Measurements from ENCODE around the gene MORF4L2. TPM values are rescaled to one million over a fixed set of nuclear protein-coding genes. Genes with fewer than 3 reads are reported as not detected.

The MORF4L2 gene
- total RNA-seq, 4 donors from 2014 or later, result 171 to 235 (median 185) TPM

DNA sequence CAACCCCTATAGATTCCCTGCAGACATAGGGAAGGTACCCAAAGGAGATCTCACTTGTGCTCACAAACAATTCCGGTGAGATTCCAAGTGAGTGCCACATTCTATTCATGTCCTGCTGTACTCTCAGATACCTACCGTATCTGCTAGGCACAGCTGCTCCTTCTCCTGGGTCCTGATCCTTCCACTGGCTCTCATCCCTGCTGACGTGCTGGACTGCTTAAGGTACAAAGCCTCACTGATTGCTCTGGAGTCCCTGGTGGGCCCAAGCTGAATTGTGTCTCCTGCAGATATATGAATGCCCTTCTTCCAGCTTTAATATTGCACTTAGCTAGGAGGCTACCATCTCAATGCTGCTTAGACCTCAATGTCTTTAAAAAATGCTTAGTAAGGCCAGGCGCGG, 55.4 kb downstream of the MORF4L2 start:
- WGBS, 2 donors (ENCODE audit: low coverage in 1 of 2), result 81% methylated on average over 5 of the region's 5 CpGs; no CpG with 5 or more reads in 1 of the 2 donors
- Histone ChIP-seq H3K27ac (no peak overlapping the region), H3K4me1 (peaks cover 0 to 3% (median 0%) of the 10 kb centered on the region in 4 donors), H3K27me3 (no peaks in the 10 kb centered on the region), H3K4me3 (no peak overlapping the region), H3K36me3 (no peaks in the 10 kb centered on the region), H3K9me3 (no peaks in the 10 kb centered on the region)
- no peak for TF ChIP-seq POLR2AphosphoS5 (IDR thresholded peaks at IDR 0.05)
- TF ChIP-seq EP300 (IDR thresholded peaks at IDR 0.05; ENCODE audit: low read depth), result no peak
- TF ChIP-seq, protein P1, sequence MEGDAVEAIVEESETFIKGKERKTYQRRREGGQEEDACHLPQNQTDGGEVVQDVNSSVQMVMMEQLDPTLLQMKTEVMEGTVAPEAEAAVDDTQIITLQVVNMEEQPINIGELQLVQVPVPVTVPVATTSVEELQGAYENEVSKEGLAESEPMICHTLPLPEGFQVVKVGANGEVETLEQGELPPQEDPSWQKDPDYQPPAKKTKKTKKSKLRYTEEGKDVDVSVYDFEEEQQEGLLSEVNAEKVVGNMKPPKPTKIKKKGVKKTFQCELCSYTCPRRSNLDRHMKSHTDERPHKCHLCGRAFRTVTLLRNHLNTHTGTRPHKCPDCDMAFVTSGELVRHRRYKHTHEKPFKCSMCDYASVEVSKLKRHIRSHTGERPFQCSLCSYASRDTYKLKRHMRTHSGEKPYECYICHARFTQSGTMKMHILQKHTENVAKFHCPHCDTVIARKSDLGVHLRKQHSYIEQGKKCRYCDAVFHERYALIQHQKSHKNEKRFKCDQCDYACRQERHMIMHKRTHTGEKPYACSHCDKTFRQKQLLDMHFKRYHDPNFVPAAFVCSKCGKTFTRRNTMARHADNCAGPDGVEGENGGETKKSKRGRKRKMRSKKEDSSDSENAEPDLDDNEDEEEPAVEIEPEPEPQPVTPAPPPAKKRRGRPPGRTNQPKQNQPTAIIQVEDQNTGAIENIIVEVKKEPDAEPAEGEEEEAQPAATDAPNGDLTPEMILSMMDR (IDR thresholded peaks at IDR 0.05), result no peak
- TF ChIP-seq POLR2A (IDR thresholded peaks at IDR 0.05), result no peak
- intact Hi-C loops (cut with DNase I; ENCODE audit: low total_unique reads) (no loop called here), in situ Hi-C loops (cut with MboI; ENCODE audit: low pct_ligation_motif_present in 1 of 4, low pct_unique_long_range_greater_than_20kb in 1 of 4, low sequenced_read_pairs in 3 of 4) (no loop called here)
- no peak for DNase-seq

DNA sequence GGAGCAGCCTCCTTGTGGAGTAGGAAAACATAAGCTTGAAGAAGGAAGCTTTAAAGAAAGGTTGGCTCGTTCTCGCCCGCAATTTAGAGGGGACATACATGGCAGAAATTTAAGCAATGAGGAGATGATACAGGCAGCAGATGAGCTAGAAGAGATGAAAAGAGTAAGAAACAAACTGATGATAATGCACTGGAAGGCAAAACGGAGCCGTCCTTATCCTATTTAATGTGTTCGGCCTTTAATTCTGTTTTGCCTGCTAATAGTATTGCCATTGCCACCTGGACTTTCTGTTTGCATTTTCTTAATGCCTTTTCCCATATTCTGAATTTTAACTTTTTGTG, 56.4 kb downstream of the MORF4L2 start:
- TF ChIP-seq, protein P1 (IDR thresholded peaks at IDR 0.05), result no peak
- no peak for TF ChIP-seq POLR2A (IDR thresholded peaks at IDR 0.05)
- TF ChIP-seq EP300 (IDR thresholded peaks at IDR 0.05; ENCODE audit: low read depth), result no peak
- no peak for TF ChIP-seq POLR2AphosphoS5 (IDR thresholded peaks at IDR 0.05)
- DNase-seq, result no peak
- intact Hi-C loops (cut with DNase I; ENCODE audit: low total_unique reads) (no loop called here), in situ Hi-C loops (cut with MboI; ENCODE audit: low pct_ligation_motif_present in 1 of 4, low pct_unique_long_range_greater_than_20kb in 1 of 4, low sequenced_read_pairs in 3 of 4) (no loop called here)
- no peaks in the 10 kb centered on the region for H3K27me3 ChIP-seq
- peaks cover 0 to 7% (median 2%) of the 10 kb centered on the region in 4 donors for H3K4me1 ChIP-seq
- no peaks in the 10 kb centered on the region for H3K9me3 ChIP-seq
- 50% methylated on average over 6 of the region's 6 CpGs; no CpG with 5 or more reads in 1 of the 2 donors for WGBS, 2 donors (ENCODE audit: low coverage in 1 of 2)
- H3K27ac ChIP-seq, result peak overlapping the region; percentile 87 to 96 (median 94)
- H3K36me3 ChIP-seq, result no peaks in the 10 kb centered on the region
- peak overlapping the region in 3 of 4 donors; percentile 52 to 75 (median 69) for H3K4me3 ChIP-seq

DNA sequence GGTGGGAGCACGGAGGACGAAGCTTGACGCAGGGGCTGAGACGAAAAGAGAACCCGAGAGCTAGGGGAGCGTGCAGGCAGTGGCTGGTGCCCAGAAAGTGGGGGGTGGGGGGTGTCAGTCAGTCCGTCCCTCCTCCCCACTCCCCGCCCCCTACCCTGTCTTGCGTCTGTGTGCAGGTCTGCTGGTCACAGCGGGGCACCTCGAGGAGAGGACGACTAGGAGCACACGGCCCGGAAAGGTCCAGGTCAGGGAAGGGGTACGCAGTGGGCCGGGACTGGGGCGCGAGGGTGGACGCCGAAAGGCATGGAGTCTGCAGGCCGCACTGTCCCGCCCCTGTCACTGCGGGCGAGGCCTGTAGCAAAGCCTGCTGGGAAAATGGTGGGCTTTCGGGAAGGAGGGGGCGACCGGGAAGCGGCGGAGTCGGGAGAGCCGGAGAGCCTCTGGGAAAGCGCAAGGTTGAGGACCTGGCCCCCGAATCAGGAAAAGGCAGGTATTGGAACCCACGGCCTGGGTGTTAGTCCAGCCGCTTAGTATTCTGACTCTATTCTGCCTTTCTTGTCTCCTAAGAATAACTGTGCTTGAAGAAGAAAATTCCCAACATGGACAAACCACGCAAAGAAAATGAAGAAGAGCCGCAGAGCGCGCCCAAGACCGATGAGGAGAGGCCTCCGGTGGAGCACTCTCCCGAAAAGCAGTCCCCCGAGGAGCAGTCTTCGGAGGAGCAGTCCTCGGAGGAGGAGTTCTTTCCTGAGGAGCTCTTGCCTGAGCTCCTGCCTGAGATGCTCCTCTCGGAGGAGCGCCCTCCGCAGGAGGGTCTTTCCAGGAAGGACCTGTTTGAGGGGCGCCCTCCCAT, 57.0 kb downstream of the MORF4L2 start:
- TF ChIP-seq POLR2A (IDR thresholded peaks at IDR 0.05) (peak; percentile 46), EP300 (IDR thresholded peaks at IDR 0.05; ENCODE audit: low read depth) (peak; percentile 9), POLR2AphosphoS5 (IDR thresholded peaks at IDR 0.05) (peak in 2 of 3 donors; percentile 28 to 42)
- TF ChIP-seq, protein P1 (IDR thresholded peaks at IDR 0.05), result peak; percentile 8 to 33 (median 22)
- no peaks in the 10 kb centered on the region for H3K36me3 ChIP-seq
- H3K27me3 ChIP-seq, result no peaks in the 10 kb centered on the region
- peak overlapping the region; percentile 87 to 96 (median 94) for H3K27ac ChIP-seq
- in situ Hi-C loops (cut with MboI; ENCODE audit: low pct_ligation_motif_present in 1 of 4, low pct_unique_long_range_greater_than_20kb in 1 of 4, low sequenced_read_pairs in 3 of 4) (no loop called here), intact Hi-C loops (cut with DNase I; ENCODE audit: low total_unique reads) (no loop called here)
- WGBS, 2 donors (ENCODE audit: low coverage in 1 of 2), result 34% methylated on average over 49 of the region's 49 CpGs; no CpG with 5 or more reads in 1 of the 2 donors
- peak overlapping the region; percentile 52 to 75 (median 62) for H3K4me3 ChIP-seq
- H3K9me3 ChIP-seq, result no peaks in the 10 kb centered on the region
- peak; percentile 60 for DNase-seq
- H3K4me1 ChIP-seq, result peaks cover 0 to 10% (median 3%) of the 10 kb centered on the region in 4 donors

DNA sequence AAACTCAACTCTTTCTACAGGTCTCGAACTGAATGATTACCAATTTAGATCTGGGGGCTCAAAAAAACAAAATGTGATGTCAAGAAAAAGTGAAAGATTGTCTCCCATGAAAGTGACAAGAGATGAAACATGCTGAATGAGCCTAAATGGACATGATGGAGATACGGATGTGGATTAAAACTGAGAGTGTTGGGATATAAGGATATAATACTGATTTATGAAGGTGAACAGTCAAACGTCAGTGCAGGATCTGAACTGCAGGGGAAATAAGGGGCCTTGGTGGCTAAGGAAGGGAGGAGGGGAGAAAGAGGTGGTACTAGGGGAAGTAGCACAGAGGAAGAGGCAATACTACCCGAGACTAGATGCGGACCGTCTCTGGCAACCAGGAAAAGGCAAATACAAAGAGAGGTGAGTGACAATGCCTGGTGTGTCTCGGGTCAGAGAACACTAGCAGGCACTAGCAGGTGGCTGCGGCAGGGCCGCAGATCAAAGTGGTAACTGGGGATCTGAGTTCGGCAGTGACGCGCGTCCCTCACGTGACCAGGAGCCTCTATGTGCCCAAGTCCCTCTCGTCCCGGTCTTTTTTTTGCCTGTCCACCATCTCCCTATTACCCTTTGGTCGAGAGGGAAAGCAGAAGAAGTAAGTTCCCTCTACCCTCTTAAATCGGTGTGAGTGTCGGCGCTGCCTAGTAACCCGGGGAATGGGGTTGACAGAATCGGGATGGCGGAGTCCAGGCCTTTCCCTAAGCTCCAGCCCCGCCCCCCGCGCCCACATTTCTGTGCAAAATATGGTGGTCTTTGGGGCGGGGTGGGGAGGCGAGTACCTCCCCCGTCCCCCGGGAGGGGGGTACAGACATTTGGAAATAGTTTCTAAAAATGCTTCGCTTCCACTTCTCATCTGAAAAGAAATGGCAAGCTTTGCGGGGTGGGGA, 57.8 kb downstream of the MORF4L2 start, which contains the start of gene TCEAL1:
TCEAL1 (plus strand) TSS at position 590 of the 932 bp plus-strand sequence. CDS start 942 bp downstream, outside the sequence.
- peaks cover 0 to 10% (median 3%) of the 10 kb centered on the region in 4 donors for H3K4me1 ChIP-seq
- H3K36me3 ChIP-seq, result no peaks in the 10 kb centered on the region
- TF ChIP-seq, protein P1 (IDR thresholded peaks at IDR 0.05), result peak in 2 of 5 experiments; percentile 16 to 25
- TF ChIP-seq POLR2A (IDR thresholded peaks at IDR 0.05) (no peak), POLR2AphosphoS5 (IDR thresholded peaks at IDR 0.05) (peak in 2 of 3 donors; percentile 30 to 48)
- in situ Hi-C loops (cut with MboI; ENCODE audit: low pct_ligation_motif_present in 1 of 4, low pct_unique_long_range_greater_than_20kb in 1 of 4, low sequenced_read_pairs in 3 of 4), result no loop called here
- 7 to 33% methylated on average over 3 to 32 of the region's 32 CpGs for WGBS, 2 donors (ENCODE audit: low coverage in 1 of 2)
- peak; percentile 74 for DNase-seq
- H3K27me3 ChIP-seq, result no peaks in the 10 kb centered on the region
- H3K27ac ChIP-seq, result peak within 1 kb of the TSS; percentile 87 to 96 (median 94)
- peak within 1 kb of the TSS; percentile 52 to 75 (median 62) for H3K4me3 ChIP-seq
- intact Hi-C loops (cut with DNase I; ENCODE audit: low total_unique reads), result no loop called here
- H3K9me3 ChIP-seq, result no peaks in the 10 kb centered on the region

Measured in transverse colon (tissue), 4 donors.